Measurements from ENCODE around the gene ADRA2C.

Gene ADRA2C

GRCh38 chr4:3733195-3733594 is 33.0 kb upstream of the ADRA2C start:
- no peak for DNase-seq (ENCODE audit: low spot score)

GRCh38 chr4:3735196-3735595 is 31.0 kb upstream of the ADRA2C start:
- no peak for DNase-seq (ENCODE audit: low spot score)

DNA sequence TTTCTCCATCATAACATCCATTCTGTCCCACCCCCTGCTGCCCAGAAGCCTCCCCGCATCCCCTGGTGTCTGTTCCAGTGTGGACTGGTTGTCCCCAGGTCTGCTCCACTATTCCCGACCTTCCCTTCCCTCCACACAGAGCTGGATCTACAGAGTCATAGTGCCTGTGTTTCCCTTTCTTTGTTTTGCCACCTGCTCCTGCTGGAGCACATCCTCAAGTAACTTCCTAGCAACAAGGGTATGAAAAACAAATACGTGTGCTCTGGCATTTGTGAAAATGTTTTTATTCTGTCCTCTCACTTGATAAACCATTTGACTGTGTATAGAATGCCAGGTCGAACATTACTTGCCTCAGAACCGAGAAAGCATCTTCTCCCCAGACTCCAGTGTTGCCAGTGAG is 29.9 kb upstream of the ADRA2C start:
- no peak for DNase-seq (ENCODE audit: low spot score)

- no peak for DNase-seq (ENCODE audit: low spot score)
Observed at GRCh38 chr4:3736806-3737205, 29.4 kb upstream of the ADRA2C start.

DNA sequence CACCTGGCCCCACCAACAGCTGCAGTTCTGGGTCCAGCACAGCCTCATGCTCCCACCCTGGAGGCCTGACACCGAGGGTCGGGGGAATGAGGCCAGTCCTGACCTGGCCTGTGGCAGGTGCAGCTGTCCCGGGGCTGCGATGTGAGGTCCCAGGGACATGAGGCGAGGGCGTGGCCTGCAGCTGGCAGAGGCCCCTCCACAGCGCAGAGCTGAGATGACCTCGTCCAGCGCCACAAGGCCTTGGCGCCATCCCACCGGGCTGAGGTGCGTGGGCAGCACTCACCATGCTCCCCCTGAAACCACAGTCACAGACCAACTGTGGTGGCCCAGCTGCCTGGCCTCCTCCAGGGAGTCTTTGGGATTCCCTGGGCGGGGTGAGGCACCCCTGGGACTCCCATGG is 26.6 kb upstream of the ADRA2C start:
- no peak for DNase-seq (ENCODE audit: low spot score)

GRCh38 chr4:3740256-3740655 is 25.9 kb upstream of the ADRA2C start:
- DNase-seq (ENCODE audit: low spot score), result no peak

DNA sequence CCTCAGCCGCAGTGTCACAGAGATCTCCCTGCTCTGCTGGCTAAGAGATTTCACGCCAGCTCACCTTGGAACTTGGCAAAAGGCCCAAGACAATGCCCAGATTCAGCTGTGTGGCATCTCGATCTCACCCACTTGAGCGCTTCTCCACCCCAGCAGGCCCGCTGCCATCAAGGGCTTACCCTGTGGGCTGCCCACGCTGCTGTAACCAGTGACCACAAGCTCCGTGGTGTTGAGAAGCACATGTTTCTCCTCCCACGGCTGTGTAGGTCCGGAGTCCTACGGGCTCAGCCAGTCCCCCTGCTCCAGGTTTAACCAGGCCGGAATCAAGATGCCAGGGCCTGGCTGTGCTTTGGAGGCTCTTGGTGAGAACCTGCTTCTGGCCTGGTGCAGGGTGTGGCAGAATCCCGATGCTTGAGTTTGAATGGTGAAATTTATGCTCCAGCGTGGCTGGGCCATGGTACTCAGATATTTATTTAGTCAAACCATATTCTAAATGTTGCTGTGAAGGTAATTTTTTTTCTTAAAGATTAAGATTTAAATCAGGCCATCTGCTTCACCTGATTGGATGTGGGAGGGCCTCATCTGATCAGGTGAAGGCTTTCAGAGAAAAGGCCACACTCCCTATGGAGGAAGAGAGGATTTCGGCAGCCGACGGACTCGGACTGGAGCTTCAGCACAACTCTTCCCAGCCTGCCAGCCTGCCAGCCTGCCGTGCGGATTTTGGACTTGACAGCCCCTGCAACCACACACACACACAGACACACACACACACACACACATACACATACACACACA is 24.8 kb upstream of the ADRA2C start:
- DNase-seq (ENCODE audit: low spot score), result no peak

DNA sequence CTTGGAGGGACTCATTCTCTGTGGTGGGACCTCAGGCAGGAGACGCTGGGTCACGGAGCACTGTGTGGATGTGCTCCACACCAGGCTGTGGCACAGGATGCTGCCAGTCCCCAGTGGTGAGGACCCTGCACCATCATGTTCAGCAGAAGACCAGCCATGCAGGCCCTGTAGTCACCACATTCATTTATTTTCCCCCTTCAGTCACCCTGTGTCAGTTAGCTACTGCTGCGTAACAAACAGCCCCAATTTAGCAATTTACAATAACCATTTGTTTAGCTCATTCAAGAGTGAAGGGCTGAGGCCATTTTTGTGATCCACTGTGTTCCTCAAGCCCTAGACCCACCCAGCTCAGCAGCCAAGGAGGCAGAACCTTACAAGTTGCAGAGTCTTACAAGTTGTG is 23.6 kb upstream of the ADRA2C start:
- no peak for DNase-seq (ENCODE audit: low spot score)

DNA sequence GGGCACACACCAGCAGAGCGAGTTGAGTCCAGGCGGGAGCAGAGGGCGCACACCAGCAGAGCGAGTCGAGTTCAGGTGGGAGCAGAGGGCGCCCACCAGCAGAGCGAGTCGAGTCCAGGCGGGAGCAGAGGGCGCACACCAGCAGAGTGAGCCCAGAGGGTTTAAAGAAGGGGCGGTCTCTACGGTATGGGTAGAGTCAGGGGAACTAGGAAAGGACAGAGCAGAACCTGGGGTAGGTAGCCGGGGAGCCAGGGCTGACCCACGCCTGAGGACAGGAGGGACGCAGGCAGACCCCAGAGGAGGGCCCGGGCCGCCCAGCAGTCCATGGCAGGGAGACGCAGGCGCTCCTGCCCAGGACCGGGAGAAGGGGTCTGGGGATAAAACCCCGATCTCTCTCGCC is 22.0 kb upstream of the ADRA2C start:
- no peak for DNase-seq (ENCODE audit: low spot score)

GRCh38 chr4:3744901-3745300 is 21.3 kb upstream of the ADRA2C start:
- no peak for DNase-seq (ENCODE audit: low spot score)

GRCh38 chr4:3745886-3746656 is 20.1 kb upstream of the ADRA2C start:
- DNase-seq (ENCODE audit: low spot score), result peak; percentile 51

- DNase-seq (ENCODE audit: low spot score), result no peak
Observed at GRCh38 chr4:3746701-3747580, 19.2 kb upstream of the ADRA2C start.

GRCh38 chr4:3747581-3747904 is 18.6 kb upstream of the ADRA2C start:
- peak; percentile 63 for DNase-seq (ENCODE audit: low spot score)

DNA sequence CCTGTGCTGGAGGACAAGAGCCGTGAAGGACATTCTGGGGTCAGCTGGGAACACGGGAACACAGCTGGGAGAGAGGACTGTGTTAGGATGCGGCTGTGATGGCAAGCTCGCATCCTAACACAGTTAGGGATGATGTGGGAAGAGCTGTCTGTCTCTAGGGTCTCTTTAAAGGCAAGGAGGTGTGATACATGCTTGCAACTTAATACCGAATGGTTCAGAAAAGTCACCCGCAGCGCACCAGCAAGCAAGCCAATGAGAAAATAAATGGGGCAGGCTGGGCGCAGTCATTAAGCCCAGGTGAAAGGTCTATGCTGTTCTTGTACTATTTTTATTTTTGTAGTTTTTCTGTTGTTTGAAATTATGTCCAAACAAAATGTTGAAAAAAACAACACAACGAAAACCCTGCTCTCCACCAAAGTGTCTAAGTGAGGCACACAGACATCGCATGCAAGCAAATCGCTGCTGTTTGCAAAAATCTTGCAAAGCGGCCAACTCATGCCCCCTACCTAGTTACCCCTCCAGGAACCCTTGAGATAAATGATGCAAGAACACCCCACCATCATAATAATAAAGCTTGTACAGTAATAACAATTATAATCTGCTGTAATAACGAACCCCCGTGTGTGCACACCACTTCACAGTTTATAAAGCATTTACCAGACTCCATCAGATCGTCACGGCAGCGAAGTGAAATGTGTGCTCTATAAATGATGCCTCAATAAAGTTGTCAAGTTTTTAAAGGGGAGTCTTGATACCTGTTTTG is 17.9 kb upstream of the ADRA2C start:
- DNase-seq (ENCODE audit: low spot score), result no peak

DNA sequence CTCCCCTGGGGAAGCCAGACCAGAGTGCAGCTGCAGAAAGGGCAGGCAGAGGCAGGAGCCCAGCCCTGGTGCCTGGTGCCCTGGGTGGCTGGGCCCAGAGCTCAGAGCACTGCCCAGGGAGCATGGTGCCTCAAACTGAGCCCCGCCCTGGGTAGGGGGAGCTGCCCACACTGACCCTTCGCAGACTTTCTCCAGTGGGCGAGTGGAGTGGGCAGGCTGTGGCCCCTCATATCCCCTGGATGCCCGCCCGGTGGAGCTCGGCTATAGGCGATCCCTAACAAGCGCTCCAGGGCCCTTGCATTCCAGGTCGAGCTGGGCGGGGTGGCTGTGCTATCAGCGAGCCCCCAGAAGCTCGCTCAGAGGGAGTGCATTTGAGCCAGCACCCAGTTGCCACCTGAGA is 17.1 kb upstream of the ADRA2C start:
- DNase-seq (ENCODE audit: low spot score), result no peak

- DNase-seq (ENCODE audit: low spot score), result no peak
Observed at GRCh38 chr4:3750334-3750733, 15.9 kb upstream of the ADRA2C start.

DNA sequence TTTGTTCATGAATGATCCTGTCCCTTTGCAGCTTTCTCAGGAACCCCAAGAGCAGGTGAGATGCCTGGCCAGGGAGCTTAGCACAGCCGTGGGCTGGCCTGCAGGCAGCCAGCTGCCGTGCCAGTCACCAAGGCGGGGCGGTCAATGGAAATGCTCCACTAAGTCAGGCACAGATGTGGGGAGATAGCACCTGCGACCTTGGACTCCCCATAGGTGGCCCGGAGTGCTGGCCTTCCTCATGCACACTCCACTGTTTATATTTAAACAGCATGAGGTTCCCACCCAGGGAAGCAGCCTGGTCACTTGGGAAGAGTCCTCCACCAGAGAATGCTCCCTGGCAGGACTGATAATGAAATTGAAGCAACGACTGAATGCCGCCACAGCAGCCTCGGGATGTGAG is 14.2 kb upstream of the ADRA2C start:
- no peak for DNase-seq (ENCODE audit: low spot score)

DNA sequence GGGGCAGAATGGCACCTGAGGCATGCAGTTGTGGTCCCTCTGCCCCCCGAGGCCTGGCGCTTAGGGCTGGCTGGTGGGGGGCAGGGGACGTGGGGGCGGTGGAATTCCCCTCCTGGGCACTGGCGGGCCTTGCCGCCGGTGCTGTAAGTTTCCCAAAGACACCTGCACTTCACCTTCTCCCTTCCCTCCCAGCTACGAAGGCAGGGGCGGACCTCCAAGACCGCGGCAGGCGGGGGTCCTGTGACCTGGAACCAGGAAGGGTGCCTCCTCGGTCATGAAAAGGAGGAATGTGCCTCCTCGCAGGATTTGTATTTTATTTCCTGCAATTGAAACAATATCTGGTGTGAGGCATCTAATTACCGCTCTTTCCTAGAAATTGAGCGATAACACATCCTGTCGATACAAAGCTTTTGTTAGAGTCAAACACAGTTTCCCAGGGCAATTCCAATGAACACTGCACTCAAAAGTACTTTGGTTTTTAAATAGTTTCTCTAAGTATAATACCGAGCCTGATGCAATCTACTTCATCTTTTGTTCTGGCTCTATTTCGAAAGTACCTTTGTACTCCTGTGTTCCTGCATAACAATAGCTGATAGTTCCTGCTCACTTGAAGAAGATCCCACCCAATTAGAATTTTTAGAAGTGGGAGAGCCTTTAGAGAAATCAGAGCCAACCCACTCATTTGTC is 12.3 kb upstream of the ADRA2C start:
- DNase-seq (ENCODE audit: low spot score), result no peak

- peak; percentile 75 for DNase-seq (ENCODE audit: low spot score)
Observed at GRCh38 chr4:3756343-3757059, 9.7 kb upstream of the ADRA2C start.

DNA sequence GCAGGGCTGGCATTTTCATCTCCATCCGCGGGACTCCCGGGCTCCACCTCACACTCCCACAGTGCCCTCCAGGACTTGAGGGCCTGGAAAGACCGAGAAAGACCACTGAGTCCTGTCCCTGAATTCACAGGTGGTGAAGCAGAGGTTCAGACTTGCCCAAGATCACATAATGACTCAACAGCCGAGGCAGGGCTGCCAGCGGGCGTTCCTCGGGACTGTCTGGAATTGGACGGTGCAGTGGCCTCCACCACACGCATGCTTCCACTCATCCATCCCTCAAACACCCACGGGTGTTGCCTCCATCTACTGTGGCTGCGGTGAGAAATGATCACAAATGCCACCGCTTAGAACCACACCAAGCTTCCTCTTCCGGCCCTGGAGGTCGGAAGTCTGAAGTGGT is 6.9 kb upstream of the ADRA2C start:
- no peak for DNase-seq (ENCODE audit: low spot score)

DNA sequence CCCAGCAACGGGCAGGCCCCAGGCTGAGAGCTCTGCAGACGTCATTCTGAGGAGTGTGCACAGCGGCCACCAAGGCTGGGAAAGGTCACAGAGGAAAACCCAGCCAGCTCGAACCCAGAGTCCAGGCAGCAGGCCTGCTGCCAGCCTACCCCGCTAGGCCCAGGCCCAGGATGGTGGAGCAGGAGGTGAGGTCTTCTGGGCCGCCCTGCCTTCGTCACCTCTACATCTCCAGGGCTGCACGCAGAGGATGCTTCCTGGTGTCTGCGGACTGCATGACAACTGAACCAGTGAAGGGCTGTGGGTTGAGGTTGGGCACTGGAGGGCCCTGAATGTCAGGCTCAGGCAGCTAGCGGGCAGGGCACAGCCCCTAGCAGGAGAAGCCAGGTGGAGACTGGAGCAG is 5.8 kb upstream of the ADRA2C start:
- DNase-seq (ENCODE audit: low spot score), result no peak

All from HuH-7 (cell line).